CD4-positive, CD25-positive, alpha-beta regulatory T cell (primary cell): Measurements from ENCODE around the gene TAF4. TPM values are rescaled to one million over a fixed set of nuclear protein-coding genes. Genes with fewer than 3 reads are reported as not detected.

ENCODE experiments used
- ATAC-seq, 2 donors: fragments of 150-1000 bp; cut with Tn5 transposase; one replicate each; pipeline ENCODE4 v1.10.0; 2021; ENCODE audit warnings: low read depth in 2 of 2, moderate number of reproducible peaks in 2 of 2, moderate library complexity in 1 of 2
- DNase-seq, 3 donors: peaks; one replicate each; pipeline versions ENCODE4 v3.0.0 to v3.0.0-alpha.2; 2012 to 2022; ENCODE audit warnings: mixed read lengths in 1 of 3
- H3K27ac ChIP-seq: one replicate; pipeline ENCODE4 v1.7.0; 2013; ENCODE audit warnings: mild to moderate bottlenecking, low read length; ENCODE audit not compliant: insufficient read depth, poor library complexity, severe bottlenecking
- H3K27me3 ChIP-seq: one replicate; pipeline ENCODE4 v1.7.0; 2013; ENCODE audit warnings: low read length; ENCODE audit not compliant: control insufficient read depth, insufficient read depth
- H3K36me3 ChIP-seq: one replicate; pipeline ENCODE4 v1.7.0; 2013; ENCODE audit warnings: mild to moderate bottlenecking, low read length, moderate library complexity; ENCODE audit not compliant: control insufficient read depth, insufficient read depth
- H3K4me1 ChIP-seq: 2 replicates; pipeline ENCODE4 v1.7.0; 2013; ENCODE audit warnings: mild to moderate bottlenecking, low read length; ENCODE audit not compliant: insufficient read depth, control insufficient read depth, poor library complexity, severe bottlenecking
- H3K4me3 ChIP-seq: one replicate; pipeline ENCODE4 v1.7.0; 2013; ENCODE audit warnings: low read depth, mild to moderate bottlenecking, low read length, moderate library complexity
- H3K9me3 ChIP-seq, 2 experiments: 1 replicate in 1 of 2; 2 replicates in 1 of 2; pipeline ENCODE4 v1.7.0; 2013; ENCODE audit warnings: low read length in 2 of 2, mild to moderate bottlenecking in 1 of 2, moderate library complexity in 1 of 2; ENCODE audit not compliant: control insufficient read depth in 2 of 2
- H3K27ac Mint-ChIP-seq, 3 donors: one replicate each; pipeline ENCODE4 v1.8.0; 2020 to 2022; ENCODE audit warnings: mild to moderate bottlenecking in 3 of 3, mixed read lengths in 3 of 3, moderate library complexity in 2 of 3
- H3K27me3 Mint-ChIP-seq: one replicate; pipeline ENCODE4 v1.8.0; 2022; ENCODE audit warnings: mild to moderate bottlenecking, mixed read lengths
- H3K36me3 Mint-ChIP-seq: one replicate; pipeline ENCODE4 v1.8.0; 2020; ENCODE audit warnings: mixed read lengths
- H3K4me1 Mint-ChIP-seq, 4 donors: one replicate each; pipeline ENCODE4 v1.8.0; 2020 to 2022; ENCODE audit warnings: mixed read lengths in 4 of 4, mild to moderate bottlenecking in 1 of 4
- H3K4me3 Mint-ChIP-seq, 4 donors: one replicate each; pipeline ENCODE4 v1.8.0; 2020 to 2022; ENCODE audit warnings: mild to moderate bottlenecking in 4 of 4, mixed read lengths in 4 of 4, moderate library complexity in 3 of 4
- H3K9me3 Mint-ChIP-seq, 7 donors: one replicate each; pipeline ENCODE4 v1.8.0; 2020 to 2022; ENCODE audit warnings: mixed read lengths in 7 of 7, mild to moderate bottlenecking in 3 of 7, moderate library complexity in 2 of 7
- polyA plus RNA-seq, 4 donors: library from polyadenylated mRNA; unstranded; fragments of 300-500 nt; fragmentation: Illumina TruSeq; gene quantifications; one replicate each; pipeline ENCODE4 v1.2.3, GENCODE V29; 2021
- total RNA-seq: library from RNA; stranded (reverse); gene quantifications from one replicate; pipeline ENCODE4 v1.2.3, GENCODE V29; 2022

The TAF4 gene
- total and polyA plus RNA-seq, 5 donors from 2014 or later, result 0.76 to 20.4 (median 0.91) TPM

DNA sequence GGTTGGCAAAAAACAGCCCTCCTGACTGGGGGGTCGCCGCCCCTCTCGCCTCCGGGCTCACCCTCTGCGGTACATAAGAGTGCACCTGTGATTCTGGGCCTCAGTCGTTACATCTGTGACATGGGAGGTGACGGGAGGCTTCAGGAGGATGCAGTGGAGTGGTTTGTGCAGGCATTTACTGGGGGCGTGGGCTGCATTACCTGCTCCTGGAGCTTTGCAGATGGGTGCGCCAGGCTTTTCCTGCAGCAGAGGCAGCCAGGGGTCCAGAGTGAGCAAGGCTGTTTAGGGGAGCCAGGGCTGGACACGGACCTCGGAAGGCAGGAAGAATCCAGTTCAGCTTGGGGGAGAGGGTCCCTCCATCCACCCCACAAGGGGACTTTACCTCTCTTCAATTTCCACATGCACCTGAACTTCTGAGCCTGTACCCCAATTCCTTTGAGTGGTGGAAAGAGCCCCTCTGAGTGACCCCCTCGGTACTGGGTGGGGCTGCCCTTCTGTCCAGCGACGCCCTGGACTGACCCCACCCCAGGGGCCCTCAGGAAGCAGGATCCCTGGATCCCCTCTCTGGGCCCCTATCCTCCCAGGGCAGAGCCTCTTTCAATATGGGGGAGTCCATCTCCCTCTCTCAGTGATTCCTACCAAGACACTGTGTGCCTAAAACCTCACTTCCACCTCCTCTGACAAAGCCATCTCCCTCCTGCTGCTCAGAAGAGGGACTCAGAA is 134.0 kb downstream of the TAF4 start:
- DNase-seq (no peak), ATAC-seq (no peak)
- H3K9me3 Mint-ChIP-seq, result no peaks in the 10 kb centered on the region
- no peak overlapping the region for H3K4me3 Mint-ChIP-seq
- H3K27me3 ChIP-seq, result no peaks in the 10 kb centered on the region
- H3K27ac Mint-ChIP-seq, result no peak overlapping the region
- no peaks in the 10 kb centered on the region for H3K9me3 ChIP-seq
- no peak overlapping the region for H3K27ac ChIP-seq
- H3K4me1 Mint-ChIP-seq, result no peaks in the 10 kb centered on the region
- no peaks in the 10 kb centered on the region for H3K4me1 ChIP-seq
- no peak overlapping the region for H3K4me3 ChIP-seq
- no peaks in the 10 kb centered on the region for H3K36me3 ChIP-seq
- H3K27me3 Mint-ChIP-seq, result no peaks in the 10 kb centered on the region
- H3K36me3 Mint-ChIP-seq, result no peaks in the 10 kb centered on the region

DNA sequence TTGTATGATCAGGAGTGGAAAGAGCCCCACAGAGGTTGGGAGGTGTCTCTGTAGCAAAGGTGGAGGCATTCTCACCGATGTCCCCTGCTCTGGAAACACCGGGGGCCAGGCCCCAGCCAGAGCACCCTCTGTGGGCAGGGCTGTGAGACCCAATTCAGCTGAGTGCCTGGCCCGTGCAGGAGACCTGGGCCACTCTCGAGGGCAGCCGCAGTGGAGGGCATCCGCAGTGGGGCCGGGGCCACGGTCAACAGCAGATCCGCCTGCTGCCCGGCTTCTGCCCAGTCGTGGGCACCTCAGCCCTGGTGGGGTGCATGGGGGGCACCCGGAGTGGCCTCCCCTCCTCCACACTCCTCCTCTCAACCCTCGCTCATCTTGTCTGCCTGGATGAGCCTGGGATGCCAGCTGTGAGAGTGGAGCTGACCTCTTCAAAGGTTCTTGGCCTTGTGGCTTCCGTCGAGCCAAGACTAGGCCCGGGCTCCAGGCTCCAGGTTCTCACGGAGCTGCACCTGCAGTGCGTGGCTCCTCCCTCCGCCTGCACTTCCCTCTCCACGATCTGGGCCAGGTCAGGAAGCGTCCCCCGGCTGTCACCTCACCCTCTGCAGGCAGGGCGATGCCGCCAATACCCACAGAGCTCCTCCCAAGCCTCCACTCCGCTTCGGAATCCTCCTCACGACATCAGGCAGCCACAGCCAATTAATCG is 134.8 kb downstream of the TAF4 start:
- Mint-ChIP-seq H3K36me3 (no peaks in the 10 kb centered on the region), H3K4me1 (no peaks in the 10 kb centered on the region)
- no peaks in the 10 kb centered on the region for H3K9me3 ChIP-seq

DNA sequence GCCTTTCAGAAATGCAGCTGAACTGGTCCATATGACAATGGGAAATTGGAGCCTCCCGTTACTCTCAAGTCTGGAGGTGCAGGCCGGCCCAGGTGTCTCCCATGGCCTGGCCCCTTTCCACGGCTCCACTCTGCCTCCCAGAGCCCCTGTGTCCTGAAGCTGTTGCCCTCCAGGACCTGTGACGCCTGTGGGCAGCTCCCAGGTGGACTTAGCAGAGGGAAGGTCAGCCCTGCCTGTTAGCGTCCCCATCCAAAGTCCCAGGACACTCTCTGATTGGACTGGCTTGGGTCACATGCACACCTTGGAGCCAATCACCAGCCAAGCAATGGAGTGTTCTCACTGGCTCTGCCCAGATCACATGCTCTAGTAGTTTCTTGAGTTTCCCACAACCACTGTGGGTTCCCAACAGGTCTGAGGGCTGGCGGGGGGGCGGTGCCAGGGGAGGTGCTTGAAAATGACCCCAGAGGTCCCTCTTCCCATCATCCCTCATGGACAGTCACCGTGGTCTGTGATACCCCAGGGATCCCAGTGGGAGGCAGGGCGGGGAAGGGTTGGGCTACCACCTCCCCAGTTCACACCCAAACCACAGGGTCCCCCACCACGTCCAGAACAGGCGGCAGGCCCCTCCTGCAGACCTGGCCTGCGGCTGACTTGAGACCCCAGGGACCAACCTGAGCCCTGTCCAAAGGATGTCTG is 135.6 kb downstream of the TAF4 start:
- Mint-ChIP-seq H3K4me3 (no peak overlapping the region), H3K9me3 (no peaks in the 10 kb centered on the region), H3K4me1 (no peaks in the 10 kb centered on the region), H3K36me3 (no peaks in the 10 kb centered on the region), H3K27ac (no peak overlapping the region), H3K27me3 (no peaks in the 10 kb centered on the region)
- DNase-seq (no peak), ATAC-seq (no peak)
- Histone ChIP-seq H3K36me3 (no peaks in the 10 kb centered on the region), H3K9me3 (no peaks in the 10 kb centered on the region), H3K27me3 (no peaks in the 10 kb centered on the region), H3K4me3 (no peak overlapping the region), H3K27ac (no peak overlapping the region), H3K4me1 (no peaks in the 10 kb centered on the region)

More for the DNA sequence above, 134.8 kb downstream of the TAF4 start:
- Mint-ChIP-seq H3K4me3 (no peak overlapping the region), H3K9me3 (no peaks in the 10 kb centered on the region), H3K27me3 (no peaks in the 10 kb centered on the region), H3K27ac (no peak overlapping the region)
- Histone ChIP-seq H3K4me1 (no peaks in the 10 kb centered on the region), H3K27ac (no peak overlapping the region), H3K36me3 (no peaks in the 10 kb centered on the region), H3K27me3 (no peaks in the 10 kb centered on the region), H3K4me3 (no peak overlapping the region)
- DNase-seq (no peak), ATAC-seq (no peak)

DNA sequence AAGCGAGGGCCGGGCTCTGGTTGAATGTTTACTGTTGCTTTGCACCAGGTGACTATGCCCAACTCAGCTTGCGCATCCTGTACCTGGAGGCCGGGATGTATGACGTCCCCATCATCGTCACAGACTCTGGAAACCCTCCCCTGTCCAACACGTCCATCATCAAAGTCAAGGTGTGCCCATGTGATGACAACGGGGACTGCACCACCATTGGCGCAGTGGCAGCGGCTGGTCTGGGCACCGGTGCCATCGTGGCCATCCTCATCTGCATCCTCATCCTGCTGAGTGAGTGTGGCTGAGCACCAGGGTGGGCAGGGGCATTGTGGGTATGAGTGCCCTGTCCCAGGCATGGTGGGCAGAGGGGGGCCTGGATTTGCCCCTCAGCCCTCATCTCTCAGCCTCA is 136.1 kb downstream of the TAF4 start:
- no peak overlapping the region for H3K4me3 Mint-ChIP-seq
- DNase-seq (no peak), ATAC-seq (no peak)
- Histone ChIP-seq H3K36me3 (no peaks in the 10 kb centered on the region), H3K27me3 (no peaks in the 10 kb centered on the region), H3K9me3 (no peaks in the 10 kb centered on the region), H3K4me3 (no peak overlapping the region), H3K27ac (no peak overlapping the region), H3K4me1 (no peaks in the 10 kb centered on the region)
- no peaks in the 10 kb centered on the region for H3K27me3 Mint-ChIP-seq
- H3K36me3 Mint-ChIP-seq, result no peaks in the 10 kb centered on the region
- no peaks in the 10 kb centered on the region for H3K9me3 Mint-ChIP-seq
- no peaks in the 10 kb centered on the region for H3K4me1 Mint-ChIP-seq
- no peak overlapping the region for H3K27ac Mint-ChIP-seq

DNA sequence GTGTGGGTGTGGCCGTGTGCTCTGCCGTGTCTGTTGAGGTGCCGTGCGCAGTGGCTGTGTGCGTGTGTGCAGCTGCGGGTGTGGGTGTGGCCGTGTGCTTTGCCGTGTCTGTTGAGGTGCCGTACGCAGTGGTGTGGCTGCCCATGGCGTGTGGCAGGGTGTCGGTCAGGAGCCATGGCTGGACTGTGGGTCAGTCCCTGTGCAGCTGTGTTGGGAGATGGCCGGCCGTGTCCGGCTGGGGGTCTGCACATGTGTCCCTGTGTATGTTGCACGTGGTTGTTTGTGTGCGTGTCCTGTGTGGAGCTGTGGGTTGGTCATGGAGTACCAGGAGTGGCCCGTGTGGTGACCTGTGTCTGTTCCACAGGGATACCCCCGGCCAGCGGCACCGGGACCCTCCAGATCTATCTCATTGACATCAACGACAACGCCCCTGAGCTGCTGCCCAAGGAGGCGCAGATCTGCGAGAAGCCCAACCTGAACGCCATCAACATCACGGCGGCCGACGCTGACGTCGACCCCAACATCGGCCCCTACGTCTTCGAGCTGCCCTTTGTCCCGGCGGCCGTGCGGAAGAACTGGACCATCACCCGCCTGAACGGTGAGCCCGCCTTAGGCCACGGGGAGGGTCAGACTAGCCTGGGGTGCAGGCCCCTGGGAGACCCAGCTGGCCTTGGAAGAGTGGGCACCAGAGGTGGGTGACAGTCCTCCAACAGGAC is 137.7 kb downstream of the TAF4 start:
- DNase-seq (no peak), ATAC-seq (no peak)
- no peak overlapping the region for H3K4me3 ChIP-seq
- H3K4me1 ChIP-seq, result no peaks in the 10 kb centered on the region
- H3K27me3 ChIP-seq, result no peaks in the 10 kb centered on the region
- H3K36me3 Mint-ChIP-seq, result no peaks in the 10 kb centered on the region
- no peaks in the 10 kb centered on the region for H3K9me3 Mint-ChIP-seq
- no peaks in the 10 kb centered on the region for H3K27me3 Mint-ChIP-seq
- no peak overlapping the region for H3K27ac ChIP-seq
- no peak overlapping the region for H3K4me3 Mint-ChIP-seq
- no peaks in the 10 kb centered on the region for H3K4me1 Mint-ChIP-seq
- no peaks in the 10 kb centered on the region for H3K9me3 ChIP-seq
- H3K36me3 ChIP-seq, result no peaks in the 10 kb centered on the region
- H3K27ac Mint-ChIP-seq, result no peak overlapping the region

DNA sequence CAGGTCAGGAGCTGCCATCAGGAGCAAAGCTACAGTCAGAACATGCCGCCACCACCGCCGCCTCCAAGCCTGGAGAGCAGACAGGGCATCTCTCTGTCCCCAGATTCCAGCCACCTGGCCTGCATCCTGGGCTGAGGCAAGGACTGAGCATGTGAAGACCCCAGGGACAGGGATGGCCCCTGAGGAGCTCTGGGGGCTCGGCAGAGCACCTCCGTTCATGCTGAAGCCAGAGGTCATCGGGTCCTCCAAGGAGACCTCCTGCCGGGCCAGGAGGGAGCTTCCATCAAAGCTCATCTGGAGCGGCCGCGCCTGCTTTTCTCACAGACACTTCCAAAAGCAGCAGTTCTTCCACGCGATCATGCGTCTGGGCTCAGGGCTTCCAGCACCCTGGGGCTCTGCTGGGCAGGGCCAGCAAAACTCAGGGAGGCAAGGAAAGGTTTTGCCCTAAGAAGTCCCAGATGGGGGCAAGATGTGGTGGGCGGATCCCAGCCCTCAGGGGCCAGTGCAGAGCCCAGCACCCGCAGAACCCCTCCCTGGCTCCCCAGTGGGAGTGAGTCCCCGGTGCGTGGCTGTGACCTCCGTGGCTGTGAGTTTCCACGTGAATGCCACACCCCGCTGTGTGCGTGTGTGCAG is 138.4 kb downstream of the TAF4 start:
- Histone ChIP-seq H3K4me1 (no peaks in the 10 kb centered on the region), H3K36me3 (no peaks in the 10 kb centered on the region), H3K4me3 (no peak overlapping the region), H3K9me3 (no peaks in the 10 kb centered on the region), H3K27ac (no peak overlapping the region), H3K27me3 (no peaks in the 10 kb centered on the region)
- H3K27ac Mint-ChIP-seq, result no peak overlapping the region
- no peaks in the 10 kb centered on the region for H3K4me1 Mint-ChIP-seq
- DNase-seq (no peak), ATAC-seq (no peak)
- H3K27me3 Mint-ChIP-seq, result no peaks in the 10 kb centered on the region
- H3K9me3 Mint-ChIP-seq, result no peaks in the 10 kb centered on the region
- H3K36me3 Mint-ChIP-seq, result no peaks in the 10 kb centered on the region
- H3K4me3 Mint-ChIP-seq, result no peak overlapping the region

DNA sequence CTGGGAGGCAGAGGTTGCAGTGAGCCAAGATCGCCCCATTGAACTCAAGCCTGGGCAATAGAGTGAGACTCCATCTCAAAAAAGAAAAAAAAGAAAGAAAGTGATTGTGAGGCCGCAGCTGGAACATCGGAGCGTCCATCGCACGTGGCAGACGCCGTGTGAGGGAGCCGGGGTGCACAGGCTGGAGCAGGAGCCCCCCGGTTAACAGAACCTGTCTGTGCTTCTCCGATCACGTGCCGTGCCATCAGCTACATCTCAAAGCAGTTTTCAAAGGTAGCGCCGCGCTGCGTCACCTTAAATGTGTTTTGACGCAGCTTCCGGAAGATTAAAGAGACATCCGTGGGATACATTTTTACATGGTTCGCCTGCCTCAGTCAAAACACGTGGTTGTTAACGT is 138.9 kb downstream of the TAF4 start:
- Histone ChIP-seq H3K9me3 (no peaks in the 10 kb centered on the region), H3K27ac (no peak overlapping the region), H3K27me3 (no peaks in the 10 kb centered on the region), H3K36me3 (no peaks in the 10 kb centered on the region), H3K4me1 (no peaks in the 10 kb centered on the region), H3K4me3 (no peak overlapping the region)
- Mint-ChIP-seq H3K4me1 (no peaks in the 10 kb centered on the region), H3K27ac (no peak overlapping the region), H3K4me3 (no peak overlapping the region), H3K9me3 (peaks cover 0 to 2% (median 0%) of the 10 kb centered on the region in 7 donors), H3K36me3 (no peaks in the 10 kb centered on the region), H3K27me3 (no peaks in the 10 kb centered on the region)
- no peak for ATAC-seq
- DNase-seq, result no peak
